RWPE2 (cell line): Measurements from ENCODE around the gene ACTG2.
A peak's percentile ranks its signal among the peaks of the same experiment; 100 is the strongest.

Experiments used
- ATAC-seq: fragments of 200-7000 bp; cut with Tn5 transposase; 3 replicates; pipeline ENCODE4 v1.9.1; 2021; ENCODE audit warnings: low read depth
- DNase-seq: peaks from one replicate; pipeline ENCODE4 v3.0.0-alpha.2; 2020; ENCODE audit warnings: low spot score
- H3K27ac ChIP-seq: fragments of 450-650 bp; 2 replicates; pipeline ENCODE4 v1.5.1; 2017; ENCODE audit warnings: mild to moderate bottlenecking; ENCODE audit not compliant: poor library complexity, severe bottlenecking
- H3K27me3 ChIP-seq: fragments of 250-450 bp; sonication (Bioruptor Pico); 2 replicates; pipeline ENCODE4 v1.5.1; 2021; ENCODE audit warnings: mild to moderate bottlenecking, moderate library complexity; ENCODE audit not compliant: insufficient read depth, poor library complexity, severe bottlenecking
- H3K36me3 ChIP-seq: fragments of 250-450 bp; sonication (Bioruptor Pico); 2 replicates; pipeline ENCODE4 v1.5.1; 2020; ENCODE audit warnings: low read depth, mild to moderate bottlenecking, moderate library complexity
- H3K4me1 ChIP-seq: fragments of 250-450 bp; sonication (Bioruptor Pico); 2 replicates; pipeline ENCODE4 v1.5.1; 2021; ENCODE audit warnings: mild to moderate bottlenecking, moderate library complexity; ENCODE audit not compliant: insufficient read depth, poor library complexity, severe bottlenecking
- H3K4me3 ChIP-seq: fragments of 250-450 bp; sonication (Bioruptor Pico); 2 replicates; pipeline ENCODE4 v1.5.1; 2021; ENCODE audit warnings: mild to moderate bottlenecking, moderate library complexity; ENCODE audit not compliant: severe bottlenecking
- H3K9me3 ChIP-seq: fragments of 250-450 bp; sonication (Bioruptor Pico); 2 replicates; pipeline ENCODE4 v1.5.1; 2021; ENCODE audit warnings: mild to moderate bottlenecking, moderate library complexity; ENCODE audit not compliant: severe bottlenecking
- TF ChIP-seq, protein P1 (sequence below): fragments of 450-650 bp; IDR thresholded peaks from one replicate; pipeline ENCODE4 v1.5.1; 2017; ENCODE audit warnings: mild to moderate bottlenecking, moderate library complexity; ENCODE audit not compliant: poor library complexity, severe bottlenecking

Gene ACTG2

DNA sequence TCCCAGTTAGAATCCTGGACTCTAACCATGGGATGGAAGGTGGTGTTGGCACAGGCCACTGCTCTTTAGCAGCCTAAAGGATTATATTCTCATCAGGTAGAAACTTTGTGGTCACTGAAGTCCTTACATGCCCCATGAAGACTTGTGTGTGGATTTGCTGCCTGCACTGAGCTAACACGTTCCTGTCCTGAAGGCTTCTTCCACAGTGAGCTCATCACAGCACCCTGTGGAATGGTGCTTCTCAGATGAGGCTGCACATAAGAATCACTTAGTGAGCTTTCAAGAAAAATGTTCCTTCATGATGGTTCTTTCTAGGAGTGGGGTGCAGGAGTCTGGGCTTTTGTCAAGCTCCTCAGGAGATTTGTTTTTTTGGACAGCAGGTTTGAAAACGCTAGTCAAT, 37.3 kb upstream of the ACTG2 start:
- ATAC-seq (no peak), DNase-seq (no peak)
- Histone ChIP-seq H3K27ac (no peak overlapping the region), H3K36me3 (peaks cover 81% of the 10 kb centered on the region), H3K4me3 (no peak overlapping the region), H3K9me3 (no peaks in the 10 kb centered on the region), H3K4me1 (peaks cover 9% of the 10 kb centered on the region), H3K27me3 (no peaks in the 10 kb centered on the region)
- TF ChIP-seq, protein P1, sequence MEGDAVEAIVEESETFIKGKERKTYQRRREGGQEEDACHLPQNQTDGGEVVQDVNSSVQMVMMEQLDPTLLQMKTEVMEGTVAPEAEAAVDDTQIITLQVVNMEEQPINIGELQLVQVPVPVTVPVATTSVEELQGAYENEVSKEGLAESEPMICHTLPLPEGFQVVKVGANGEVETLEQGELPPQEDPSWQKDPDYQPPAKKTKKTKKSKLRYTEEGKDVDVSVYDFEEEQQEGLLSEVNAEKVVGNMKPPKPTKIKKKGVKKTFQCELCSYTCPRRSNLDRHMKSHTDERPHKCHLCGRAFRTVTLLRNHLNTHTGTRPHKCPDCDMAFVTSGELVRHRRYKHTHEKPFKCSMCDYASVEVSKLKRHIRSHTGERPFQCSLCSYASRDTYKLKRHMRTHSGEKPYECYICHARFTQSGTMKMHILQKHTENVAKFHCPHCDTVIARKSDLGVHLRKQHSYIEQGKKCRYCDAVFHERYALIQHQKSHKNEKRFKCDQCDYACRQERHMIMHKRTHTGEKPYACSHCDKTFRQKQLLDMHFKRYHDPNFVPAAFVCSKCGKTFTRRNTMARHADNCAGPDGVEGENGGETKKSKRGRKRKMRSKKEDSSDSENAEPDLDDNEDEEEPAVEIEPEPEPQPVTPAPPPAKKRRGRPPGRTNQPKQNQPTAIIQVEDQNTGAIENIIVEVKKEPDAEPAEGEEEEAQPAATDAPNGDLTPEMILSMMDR: no peak

DNA sequence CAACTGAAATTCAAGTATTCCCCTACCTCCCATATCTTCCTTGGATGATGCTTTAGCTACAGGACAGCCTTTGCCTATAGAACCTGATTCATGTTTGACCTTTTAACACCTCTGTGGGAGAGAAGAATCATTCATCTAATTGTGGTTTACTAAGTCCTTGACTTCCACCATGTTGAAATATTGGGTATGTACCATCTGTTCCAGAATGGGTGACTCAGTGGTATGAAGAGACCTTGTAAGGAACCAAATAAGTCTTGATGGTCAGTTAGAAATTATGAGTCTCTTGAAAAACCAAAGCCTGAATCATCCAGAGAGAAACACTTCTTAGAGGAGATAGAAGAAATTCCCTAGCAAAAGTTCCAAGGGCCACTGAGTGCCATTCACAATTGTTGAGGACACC, 36.6 kb upstream of the ACTG2 start:
- no peak for DNase-seq
- peaks cover 81% of the 10 kb centered on the region for H3K36me3 ChIP-seq
- no peak overlapping the region for H3K27ac ChIP-seq
- H3K4me3 ChIP-seq: no peak overlapping the region
- H3K4me1 ChIP-seq: peaks cover 9% of the 10 kb centered on the region
- no peaks in the 10 kb centered on the region for H3K27me3 ChIP-seq
- TF ChIP-seq, protein P1: no peak
- ATAC-seq: no peak
- H3K9me3 ChIP-seq: no peaks in the 10 kb centered on the region

- Histone ChIP-seq H3K4me1 (no peaks in the 10 kb centered on the region), H3K4me3 (no peak overlapping the region), H3K36me3 (peaks cover 76% of the 10 kb centered on the region), H3K27ac (no peak overlapping the region), H3K27me3 (no peaks in the 10 kb centered on the region), H3K9me3 (no peaks in the 10 kb centered on the region)
- TF ChIP-seq, protein P1: no peak
- ATAC-seq (peak; percentile 96), DNase-seq (no peak)
Observed at GRCh38 chr2:73859721-73860586, 32.9 kb upstream of the ACTG2 start.

- ATAC-seq (no peak), DNase-seq (no peak)
- Histone ChIP-seq H3K9me3 (no peaks in the 10 kb centered on the region), H3K4me3 (no peak overlapping the region), H3K27me3 (no peaks in the 10 kb centered on the region), H3K4me1 (no peaks in the 10 kb centered on the region), H3K36me3 (peaks cover 65% of the 10 kb centered on the region), H3K27ac (no peak overlapping the region)
- TF ChIP-seq, protein P1: no peak
Observed at GRCh38 chr2:73862987-73863386, 29.8 kb upstream of the ACTG2 start.

GRCh38 chr2:73868204-73868978, 24.4 kb upstream of the ACTG2 start:
- Histone ChIP-seq H3K4me1 (no peaks in the 10 kb centered on the region), H3K36me3 (peaks cover 30% of the 10 kb centered on the region), H3K27me3 (no peaks in the 10 kb centered on the region), H3K9me3 (no peaks in the 10 kb centered on the region), H3K27ac (no peak overlapping the region), H3K4me3 (no peak overlapping the region)
- no peak for DNase-seq
- peak; percentile 78 for ATAC-seq
- TF ChIP-seq, protein P1: no peak
